GM19372 (cell line): ENCODE results near the gene TMEM86B.
"Not testable (repeated sequence)": the region's sequence is repeated elsewhere in the genome, so short reads cannot be mapped to it uniquely, and the experiment has no call there.

Source experiments
- ATAC-seq: cut with Tn5 transposase; IDR thresholded peaks from one replicate; pipeline ENCODE4 v1.9.1; 2021; ENCODE audit warnings: mild to moderate bottlenecking, low read depth, moderate library complexity; ENCODE audit not compliant: unreplicated experiment

The TMEM86B gene

DNA sequence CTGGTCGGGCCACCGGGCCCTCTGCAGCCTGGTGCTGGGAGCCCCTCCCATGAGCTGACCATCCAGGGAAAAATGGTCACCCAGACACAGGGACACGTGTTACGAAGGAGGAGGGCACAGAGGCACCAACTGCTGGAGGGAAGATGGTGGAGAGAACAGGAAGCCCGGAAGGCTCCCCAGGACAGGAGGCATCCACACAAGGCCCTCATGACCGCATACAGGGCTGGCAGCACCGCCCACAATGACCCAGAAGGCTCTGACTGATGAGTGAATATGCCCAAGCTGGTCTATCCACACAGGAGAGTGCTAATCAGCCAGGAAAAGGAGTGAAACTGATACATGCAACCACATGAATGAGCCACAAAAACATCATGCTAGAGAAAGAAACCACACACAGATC is 14.0 kb upstream of the TMEM86B start:
- ATAC-seq, result no peak

DNA sequence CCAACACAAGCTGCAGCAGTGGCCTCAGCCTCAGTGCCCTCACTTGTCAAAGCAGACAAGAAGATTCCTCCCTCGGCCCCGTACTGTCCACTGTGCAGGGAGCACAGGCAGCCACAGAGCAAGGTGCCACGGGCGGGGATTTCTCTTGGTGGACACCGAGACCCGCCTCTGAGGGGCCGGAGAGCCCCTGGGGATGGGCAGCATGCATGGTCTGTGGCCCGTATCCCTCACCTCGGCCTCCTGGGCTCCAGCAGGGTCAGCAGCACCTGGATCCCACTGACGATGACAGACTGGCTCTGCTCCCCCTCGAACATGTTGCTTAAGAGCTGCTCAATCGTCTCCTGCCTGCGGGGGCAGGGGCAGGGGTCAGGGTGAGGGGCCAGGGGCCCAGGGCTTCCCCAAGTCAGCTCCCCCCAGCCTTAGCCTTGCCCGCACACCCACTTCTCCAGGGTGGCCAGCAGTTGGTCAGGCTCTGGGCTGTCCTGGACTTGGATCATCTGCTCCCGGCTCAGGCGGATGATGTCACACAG is 13.4 kb upstream of the TMEM86B start:
- no peak for ATAC-seq

DNA sequence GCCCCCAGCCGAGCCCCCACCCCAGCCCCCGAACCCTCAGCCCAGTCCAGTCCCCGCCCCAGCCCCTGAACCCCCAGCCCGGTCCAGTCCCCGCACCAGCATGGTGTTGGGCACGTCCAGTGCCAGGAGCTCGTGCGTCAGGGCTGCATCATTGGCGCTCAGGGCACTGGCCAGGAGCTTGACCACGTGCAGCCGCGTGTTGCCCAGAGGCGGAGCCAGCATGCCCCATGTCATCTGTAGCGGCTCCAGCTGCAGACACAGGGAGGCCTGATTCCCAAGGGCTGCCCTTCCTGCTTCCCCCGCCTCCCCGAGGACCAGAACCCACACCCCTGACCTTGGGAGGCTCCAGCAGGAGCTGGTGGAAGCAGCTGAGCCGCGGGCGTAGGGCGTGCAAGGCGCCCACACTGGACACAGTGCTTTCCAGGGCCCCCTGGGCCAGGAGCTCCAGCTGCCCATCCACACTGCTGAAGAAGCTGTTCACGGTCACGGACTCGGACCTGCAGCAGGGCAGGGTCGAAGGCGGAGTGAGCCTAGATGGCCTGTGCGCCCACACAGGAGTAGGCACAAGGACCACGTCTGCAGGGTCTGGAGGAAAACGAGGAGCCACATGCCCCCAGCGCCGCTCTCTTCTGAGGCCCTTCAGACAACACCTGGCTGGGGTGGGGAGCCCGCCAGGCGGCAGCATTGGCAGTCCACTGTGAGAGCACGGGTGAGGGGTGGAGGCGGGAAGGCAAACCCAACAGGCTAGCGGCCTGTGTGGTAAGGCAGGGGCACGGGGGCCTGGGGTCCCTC is 12.8 kb upstream of the TMEM86B start:
- ATAC-seq, result no peak

DNA sequence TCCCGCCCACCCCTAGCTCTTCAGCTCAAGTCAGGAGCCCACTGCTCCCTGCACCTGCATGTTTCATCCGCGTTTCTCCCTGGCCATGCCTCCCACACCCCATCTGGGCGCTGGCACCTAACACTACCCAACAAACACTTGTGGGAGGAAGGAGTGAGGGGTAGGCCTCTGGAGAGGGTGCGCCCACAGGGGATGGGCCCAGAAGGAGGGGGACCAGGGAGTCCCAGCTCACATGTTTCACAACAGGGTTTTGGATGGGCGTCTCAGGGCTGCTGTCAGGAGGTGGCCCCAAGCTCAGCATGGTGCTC is 12.1 kb upstream of the TMEM86B start:
- ATAC-seq, result no peak

DNA sequence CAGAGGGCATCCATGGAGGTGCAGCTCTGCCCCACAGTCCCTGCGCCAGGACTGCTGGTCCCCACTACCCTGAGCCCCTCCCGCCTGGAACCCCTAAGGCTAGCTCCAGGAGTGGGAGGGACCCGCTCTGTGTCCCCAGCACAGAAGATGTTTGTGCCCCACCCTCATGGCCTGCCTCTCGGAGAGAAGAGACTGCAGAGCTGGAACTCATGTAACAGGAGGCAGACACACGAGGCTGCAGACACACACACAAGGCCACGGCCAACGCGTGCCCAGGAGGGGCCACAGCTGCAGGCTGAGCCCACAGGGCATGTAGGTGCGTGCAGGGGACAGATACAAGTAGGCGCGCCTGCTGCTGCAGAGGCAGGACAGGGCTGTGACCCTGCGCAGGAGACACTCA is 10.4 kb upstream of the TMEM86B start:
- ATAC-seq, result no peak

DNA sequence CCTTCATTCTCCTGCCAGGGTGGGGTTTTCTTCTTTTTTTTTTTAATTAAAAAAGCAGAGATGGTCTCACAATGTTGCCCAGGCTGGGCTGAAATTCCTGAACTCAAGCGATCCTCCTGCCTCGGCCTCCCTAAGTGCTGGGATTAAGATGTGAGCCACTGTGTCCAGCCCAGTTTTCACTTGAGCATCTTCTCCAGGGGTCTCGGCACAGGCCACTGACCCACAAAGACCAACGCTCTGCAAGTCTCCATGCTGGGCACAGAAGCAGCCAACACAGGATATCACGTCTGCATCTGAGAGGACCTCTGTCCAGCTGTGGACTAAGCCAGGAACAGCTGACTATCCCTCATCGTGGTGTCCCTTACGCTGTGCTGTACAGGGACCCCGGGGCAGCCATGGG is 9.5 kb upstream of the TMEM86B start:
- no peak for ATAC-seq

DNA sequence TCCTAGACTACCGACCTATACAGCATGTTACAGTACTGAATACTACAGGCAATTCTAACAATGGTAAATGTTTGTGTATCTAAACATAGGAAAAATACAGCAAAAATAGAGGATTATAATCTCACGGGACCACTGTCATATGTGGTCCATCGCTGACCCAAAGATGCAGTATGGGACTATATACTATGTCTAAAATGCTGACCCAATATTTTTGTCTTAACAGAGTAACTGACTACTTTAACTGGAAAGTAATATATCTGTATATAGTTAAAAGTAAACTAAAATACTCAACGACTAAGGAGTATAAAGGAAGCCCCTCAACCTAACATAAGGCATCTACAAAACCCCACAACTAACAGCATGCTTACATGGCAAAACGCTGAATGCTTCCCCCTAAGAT is 4.4 kb upstream of the TMEM86B start:
- ATAC-seq, result no peak

DNA sequence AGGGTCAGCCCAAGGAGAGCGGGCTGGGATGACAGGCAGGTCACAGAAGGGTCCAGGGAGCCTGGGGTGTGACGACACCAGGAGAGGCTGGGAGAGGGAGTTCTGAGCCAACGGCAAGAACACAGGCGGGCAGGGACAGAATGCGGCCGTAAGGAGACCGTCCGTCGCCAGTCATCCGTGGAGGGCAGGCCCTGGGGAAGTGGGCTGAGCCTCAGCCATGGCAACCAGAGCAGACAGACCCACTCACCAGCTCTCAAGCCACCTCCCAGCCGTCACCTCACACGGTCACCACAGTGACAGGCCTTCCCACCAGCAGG is 3.7 kb upstream of the TMEM86B start:
- no peak for ATAC-seq

DNA sequence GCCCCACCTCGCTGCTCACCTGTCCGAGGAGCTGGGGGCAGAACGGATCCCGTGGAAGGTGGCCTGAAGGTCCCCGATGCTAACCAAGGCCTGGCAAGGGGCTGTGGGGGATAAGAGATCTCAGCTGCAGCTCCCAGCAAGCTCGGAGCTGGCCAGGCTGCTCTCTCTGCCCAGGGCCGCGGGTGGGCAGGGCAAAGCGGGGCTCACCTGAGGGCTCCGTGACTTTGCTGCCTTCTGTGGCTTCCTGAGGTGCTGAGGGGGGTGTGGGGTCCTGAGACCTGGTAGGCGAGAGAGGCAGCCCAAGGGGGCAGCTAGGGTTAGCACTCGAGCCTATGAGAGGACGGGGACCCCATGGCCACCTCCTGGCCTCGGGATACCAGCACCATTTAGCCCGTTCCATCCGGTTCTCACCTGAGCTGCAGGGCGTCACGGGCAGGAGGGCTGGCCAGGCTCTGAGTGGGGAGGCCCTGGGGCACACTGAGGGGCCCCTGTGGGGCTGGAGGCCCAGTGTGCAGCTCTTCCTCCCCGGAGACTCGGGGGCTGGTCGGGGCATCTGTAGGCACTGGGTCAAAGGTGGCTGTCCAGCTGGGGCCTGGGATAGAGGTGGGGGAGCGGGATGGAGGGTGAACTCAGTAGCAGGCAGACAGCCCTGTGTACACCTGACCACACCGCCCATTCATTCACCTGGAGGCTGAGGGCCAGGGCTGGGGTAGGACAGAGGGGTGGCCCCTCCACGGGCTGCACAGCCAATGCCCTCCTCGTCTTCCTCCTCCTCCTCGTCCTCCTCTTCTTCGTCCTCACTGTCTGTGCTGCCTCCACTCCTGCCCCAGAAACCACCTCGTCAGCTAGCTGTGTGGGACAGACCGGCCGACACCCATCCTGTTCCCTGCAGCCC is 3.1 kb upstream of the TMEM86B start:
- no peak for ATAC-seq

DNA sequence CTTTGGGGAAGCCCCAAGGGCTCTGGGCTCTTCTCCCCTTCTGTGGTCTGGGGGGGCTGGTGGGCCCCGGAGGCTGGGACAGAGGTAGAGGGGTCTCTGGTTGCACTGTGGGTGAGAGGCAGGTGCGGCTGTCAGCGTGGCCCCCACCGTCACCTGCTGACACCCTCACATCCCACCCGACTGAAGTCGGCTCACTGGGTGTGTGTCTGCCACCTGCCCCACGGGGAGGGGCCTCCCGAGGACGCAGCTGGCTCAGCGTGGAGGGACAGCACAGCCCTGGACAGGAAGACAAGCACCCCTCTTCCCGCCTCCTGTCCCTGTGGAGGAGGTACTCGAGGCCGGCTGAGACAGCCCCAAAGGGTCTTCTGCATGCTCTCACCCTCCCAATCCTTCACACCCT is 2.2 kb upstream of the TMEM86B start:
- no peak for ATAC-seq

DNA sequence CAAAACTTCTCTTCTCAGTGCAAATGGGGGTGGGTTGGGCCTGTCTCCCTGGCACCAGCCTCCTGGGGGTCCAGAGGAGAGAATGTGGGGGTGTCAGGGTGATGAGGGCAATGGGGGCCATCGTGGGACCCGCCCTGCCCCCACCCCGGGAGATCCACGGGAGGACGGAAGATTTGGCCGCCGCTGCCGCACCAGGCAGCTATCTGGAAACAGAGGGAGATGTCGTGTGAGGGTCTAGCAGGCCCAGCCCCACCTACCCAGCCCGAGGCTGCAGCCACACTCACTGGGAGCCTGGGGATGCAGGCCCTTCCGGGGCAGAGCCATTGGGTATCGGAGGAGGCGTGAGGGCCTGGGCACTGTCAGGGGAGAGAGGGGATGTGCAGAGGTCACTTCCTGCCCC is 1.8 kb upstream of the TMEM86B start:
- ATAC-seq, result no peak

DNA sequence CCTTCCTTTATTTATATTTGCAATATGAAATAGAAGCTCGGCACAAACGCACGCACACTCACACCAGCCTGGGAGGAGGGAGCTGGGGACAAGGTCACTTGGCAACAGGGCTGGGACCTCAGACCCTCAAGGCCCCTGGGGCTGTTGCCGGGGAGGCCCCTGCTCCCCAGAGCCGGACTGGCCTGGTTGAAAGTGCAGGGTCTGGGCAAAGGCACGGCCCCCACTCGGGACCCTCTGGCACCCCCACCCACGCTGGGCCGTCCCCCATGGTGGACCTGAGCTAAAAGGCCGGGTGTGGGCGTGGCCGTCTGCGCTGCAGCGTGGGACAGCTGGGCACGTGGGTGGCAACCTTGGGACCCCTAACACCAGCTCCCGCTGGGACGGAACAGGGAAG is 1.2 kb upstream of the TMEM86B start:
- no peak for ATAC-seq

DNA sequence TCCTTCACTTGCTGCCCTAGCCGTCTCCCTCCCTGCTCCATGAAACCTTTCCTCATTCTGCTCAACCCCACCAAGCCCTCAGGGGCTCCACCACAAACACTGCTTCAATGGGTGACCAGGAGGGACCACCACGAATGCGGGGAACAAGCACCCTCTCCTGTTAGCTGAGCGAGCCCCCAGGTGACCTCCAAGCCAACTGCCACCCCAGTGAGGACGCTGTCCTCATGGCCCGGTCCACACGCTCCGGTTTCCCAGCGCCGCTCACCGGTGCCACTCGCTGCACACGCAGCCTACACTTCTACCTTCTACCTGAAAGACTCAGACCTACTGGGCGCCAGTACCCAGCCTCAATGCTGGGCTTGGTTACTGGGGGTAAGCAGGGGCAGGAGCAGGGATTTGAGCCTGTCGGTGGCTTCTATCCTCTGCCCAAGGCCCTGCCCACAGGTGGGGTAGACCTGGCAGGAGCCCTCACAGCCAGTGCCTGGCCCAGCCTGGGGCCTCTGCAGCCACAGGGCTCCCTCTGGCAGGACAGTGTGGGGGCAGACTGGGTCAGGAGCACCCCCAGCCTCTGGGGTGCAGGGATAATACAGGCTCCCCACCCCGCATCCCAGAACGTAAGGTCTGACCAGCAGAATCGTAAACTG is 704 bp upstream of the TMEM86B start:
- no peak for ATAC-seq

DNA sequence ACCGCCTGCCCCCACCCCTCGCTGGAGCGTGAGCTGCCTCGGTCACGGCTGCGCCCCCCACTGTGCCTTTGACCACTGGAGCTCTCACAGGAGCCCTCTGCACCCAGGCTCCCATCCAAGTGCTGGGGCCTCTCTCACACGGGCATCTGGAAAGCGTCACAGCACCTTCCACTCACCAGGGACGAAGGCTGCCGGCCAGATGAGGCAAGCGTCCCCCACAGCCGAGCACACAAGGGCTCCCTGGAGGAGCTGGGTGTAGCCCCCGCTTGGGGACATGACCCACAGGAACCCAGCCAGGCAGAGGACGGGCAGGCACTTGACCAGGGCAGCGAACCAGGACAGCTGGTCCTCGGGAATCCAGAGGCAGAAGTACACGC is 560 bp downstream of the TMEM86B start:
- ATAC-seq, result no peak

DNA sequence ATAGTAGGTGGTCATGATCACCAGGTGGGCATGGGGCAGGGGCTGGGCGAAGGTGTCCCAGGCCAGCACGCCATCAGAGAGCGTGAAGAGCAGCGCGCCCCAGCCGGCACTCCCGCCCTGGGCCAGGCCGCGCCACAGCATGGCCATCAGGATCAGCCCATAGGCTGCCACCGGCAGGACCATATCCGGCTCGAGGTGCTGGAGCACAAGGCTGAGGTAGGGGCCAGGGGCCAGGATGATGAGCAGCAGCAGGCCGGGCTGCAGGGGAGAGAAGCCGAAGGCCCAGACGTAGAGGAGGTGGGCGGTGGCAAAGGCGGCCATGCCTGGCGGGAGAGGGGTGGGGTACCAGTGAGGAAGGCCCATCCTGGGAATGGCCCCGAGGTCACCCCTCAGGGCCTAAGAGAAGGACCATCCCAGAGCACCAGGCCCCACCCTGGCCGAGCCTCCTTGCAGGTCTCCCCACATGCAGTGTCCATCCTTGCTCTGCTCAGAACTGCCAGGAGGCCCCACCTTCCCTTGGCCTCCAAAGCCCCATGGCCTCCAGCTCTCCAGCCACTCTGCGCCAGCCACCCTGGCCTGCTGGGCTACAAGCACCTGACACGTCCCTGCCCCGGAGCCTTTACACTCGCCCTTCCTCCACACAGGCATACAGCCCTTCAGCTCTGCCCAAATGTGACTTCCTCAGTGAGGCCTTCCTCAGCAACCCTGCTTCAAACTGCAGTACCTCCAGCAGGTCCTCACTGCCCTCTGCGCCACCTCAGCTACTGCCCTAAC is 1.1 kb downstream of the TMEM86B start:
- no peak for ATAC-seq

DNA sequence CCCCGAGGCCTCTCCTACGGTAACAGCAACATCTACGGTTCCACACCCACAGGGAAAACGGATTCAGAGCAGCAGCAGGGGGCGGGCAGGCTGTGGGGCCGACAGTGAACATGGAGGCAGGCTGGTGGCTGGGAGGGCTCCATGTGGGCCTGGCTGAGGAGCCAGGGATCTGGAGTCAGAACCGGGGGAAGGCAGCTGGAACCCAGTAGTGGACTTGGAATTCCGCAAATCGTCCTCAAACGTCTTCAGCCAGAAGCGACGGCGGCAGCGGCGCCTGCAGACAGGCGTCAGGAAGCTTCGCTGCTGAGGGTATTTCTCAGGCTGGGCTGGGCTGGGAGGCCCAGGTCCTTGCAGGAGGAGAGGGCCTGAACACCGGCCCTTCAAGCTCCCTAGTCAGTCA is 1.8 kb downstream of the TMEM86B start:
- ATAC-seq, result no peak

DNA sequence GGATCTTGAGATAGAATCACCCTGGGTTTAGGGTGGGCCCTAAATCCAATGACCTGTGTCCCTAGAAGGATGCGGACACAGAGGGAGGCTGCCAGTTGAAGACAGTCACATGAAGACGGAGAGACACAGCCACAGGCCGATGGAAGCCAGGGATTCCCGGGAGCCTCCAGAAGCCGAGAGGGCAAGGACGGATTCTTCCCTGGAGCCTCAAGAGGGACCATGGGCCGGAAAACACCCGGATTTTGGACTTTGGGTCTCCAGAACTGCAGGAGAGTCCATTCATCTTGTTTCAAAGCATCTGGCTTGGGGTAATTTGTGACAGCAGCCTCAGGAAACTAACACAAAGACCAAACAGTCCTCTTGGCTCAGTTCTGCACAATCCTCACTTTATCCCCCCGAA is 2.3 kb downstream of the TMEM86B start:
- no peak for ATAC-seq

DNA sequence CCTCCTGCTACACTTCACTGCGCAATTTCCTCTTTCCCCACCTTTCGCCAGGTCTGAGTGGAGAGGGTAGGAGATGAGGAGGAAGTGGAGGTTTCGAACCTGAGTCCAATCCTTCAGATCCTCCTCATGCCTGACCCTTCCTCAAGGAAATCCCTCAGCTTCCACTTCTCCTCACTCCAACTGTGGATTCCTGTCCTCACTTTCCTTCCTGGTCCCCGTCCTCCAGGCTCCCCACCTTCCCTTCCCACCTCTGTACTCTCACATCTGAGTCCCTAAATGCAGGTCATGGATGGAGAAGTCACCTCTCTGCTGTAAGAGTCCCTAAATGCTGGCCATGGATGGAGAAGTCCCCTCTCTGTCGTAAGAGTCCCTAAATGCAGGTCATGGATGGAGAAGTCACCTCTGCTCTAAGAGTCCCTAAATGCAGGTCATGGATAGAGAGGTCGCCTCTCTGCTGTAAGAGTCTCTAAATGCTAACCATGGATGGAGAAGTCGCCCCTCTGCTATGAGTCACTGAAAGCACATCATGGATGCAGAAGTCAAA is 3.1 kb downstream of the TMEM86B start:
- no peak for ATAC-seq

DNA sequence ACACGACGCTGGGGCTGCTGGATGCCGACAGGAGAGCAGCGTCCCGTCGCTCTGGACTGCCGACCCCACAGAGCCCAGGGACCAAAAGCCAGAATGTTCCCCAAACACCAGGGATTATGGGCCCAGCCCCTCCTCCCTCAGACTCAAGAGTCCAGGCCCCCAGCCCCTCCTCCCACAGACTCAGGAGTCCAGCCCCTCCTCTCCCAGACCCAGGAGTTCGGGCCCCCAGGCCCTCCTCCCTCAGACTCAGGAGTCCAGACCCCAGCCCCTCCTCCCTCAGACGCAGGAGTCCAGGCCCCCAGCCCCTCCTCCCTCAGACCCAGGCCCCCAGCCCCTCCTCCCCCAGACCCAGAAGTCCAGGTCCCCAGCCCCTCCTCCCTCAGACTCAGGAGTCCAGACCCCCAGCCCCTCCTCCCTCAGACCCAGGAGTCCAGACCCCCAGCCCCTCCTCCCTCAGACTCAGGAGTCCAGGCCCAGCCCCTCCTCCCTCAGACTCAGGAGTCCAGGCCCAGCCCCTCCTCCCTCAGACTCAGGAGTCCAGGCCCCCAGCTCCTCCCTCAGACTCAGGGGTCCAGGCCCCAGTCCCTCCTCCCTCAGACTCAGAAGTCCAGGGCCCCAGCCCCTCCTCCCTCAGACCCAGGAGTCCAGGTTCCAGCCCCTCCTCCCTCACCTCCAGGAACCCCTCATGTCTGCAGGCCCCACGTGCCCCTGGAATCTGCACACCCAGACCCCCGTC is 3.7 kb downstream of the TMEM86B start:
- not testable (repeated sequence) for ATAC-seq
